GM18861 (cell line): ENCODE data around the gene SLC6A13.
"Not testable (repeated sequence)": the region's sequence is repeated elsewhere in the genome, so short reads cannot be mapped to it uniquely, and the experiment has no call there.

Experiments
- ATAC-seq: cut with Tn5 transposase; IDR thresholded peaks from one replicate; pipeline ENCODE4 v1.9.1; 2021; ENCODE audit not compliant: unreplicated experiment

Gene SLC6A13

GRCh38 chr12:217029-217428 is 45.6 kb downstream of the SLC6A13 start:
- not testable (repeated sequence) for ATAC-seq

GRCh38 chr12:215116-215515 is 47.5 kb downstream of the SLC6A13 start:
- ATAC-seq, result no peak

DNA sequence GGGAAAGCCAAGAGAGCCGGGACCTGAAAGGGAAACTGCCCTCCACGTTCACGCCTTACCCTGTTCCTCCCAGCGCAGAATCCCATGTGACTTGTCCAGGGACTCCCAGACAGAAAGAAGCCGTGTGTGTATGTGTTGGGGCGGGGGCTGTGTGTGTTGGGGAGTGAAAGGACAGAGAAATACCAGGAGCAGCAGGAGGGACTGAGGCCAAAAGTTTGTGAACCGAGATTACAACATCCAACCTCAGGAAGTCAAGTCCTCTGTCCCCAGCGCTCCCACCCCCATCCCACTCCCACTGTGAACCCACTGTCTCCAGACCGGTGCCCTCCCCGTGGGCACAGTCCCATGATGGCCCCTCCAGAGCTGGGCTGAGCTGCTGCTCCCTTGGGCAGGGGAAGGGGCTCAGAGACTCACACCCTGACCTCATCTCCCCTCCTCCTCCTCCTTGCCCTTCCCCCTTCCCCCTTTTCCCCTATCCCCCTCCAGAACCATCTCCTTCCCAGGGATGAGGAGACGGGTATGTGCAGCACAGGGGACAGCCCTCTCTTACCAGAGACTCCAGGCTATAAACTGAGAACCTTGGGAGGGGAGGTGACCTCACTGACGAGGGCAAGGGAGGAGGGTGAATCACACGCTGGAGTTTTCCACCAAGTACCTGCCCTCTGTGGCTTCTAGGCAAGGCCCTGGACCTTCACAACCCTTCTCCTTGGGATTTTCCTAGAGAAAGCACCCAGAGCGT is 48.5 kb downstream of the SLC6A13 start, which contains the start of gene SLC6A12:
Gene SLC6A12, minus strand, starts transcription at position 155 of the 739 bp plus-strand sequence. CDS start 4,171 bp downstream, outside the sequence.
- no peak for ATAC-seq

GRCh38 chr12:213527-213932 is 49.1 kb downstream of the SLC6A13 start:
- no peak for ATAC-seq

DNA sequence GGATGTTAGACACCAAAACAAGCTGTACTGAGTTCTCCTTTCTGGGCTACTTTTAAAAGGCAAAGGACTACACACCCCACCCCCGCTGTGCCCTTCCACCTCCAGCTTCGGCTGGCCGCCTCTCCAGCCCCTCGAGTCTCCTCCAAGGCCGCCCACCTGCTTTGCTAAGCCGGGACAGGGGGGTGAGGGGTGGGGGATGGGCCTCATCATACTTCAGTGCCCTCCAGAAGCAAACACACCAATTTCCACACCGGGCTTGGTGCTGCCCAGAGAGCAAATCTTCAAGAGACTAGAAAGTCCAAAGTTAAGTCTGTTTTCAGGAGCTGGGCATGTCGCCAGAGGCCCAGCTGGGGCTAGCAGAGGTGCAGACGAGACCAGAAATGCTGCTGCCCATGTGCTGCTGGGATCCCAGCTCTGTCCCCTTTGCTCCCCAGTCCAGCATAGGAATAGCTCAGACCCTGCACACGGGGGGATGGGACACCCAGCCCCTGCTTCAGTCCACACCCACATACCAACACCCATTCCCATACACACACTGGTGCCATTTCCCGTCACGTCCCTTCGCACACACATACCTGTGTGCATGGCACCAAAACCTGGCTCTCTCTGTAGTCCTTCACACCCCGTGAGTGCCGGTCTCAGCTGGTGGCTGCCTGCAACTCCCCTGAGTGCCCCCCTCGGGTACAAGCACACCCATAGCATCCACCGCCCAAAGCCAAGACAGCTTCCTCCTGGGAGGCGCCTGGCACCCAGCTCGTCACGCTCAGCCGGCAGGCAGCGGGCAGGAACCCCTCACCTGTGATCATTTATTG is 49.7 kb downstream of the SLC6A13 start:
- ATAC-seq, result no peak

GRCh38 chr12:212415-212714 is 50.3 kb downstream of the SLC6A13 start:
- ATAC-seq, result no peak

DNA sequence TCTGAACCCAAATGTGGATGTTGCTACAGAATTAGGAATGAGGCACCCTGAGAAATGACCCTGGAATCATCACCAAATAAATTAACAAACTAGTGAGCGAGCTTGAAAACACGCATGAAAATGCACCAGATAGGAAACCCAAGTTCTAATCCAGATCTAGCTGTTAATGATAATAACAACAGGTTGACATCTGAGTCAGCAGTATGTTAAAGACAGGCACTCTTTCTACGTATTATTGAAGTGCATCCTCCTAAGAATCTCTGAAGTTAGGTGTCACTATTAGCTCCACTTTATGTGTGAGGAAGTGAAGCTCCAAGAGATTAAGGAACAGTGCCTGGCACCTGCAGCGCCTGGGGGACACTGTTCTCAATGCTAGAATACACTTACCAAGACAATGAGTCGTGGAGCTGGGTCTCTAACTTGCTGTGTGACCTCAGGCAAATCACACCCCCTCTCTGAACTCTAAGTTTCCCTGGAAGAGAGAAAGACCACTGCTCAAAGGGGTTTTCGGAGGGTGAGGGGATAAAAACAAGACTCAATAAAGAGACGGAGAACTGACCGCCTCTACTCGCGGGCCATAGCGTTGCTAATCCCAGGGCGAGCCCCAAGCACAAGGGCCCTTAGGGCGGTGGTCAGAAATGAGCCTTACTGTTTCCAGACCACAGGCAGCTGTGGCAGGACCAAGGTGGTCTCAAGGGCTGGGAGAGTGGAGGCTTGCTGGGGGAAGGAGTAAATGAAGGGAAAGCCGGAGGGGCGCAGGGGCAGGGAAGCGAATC is 50.8 kb downstream of the SLC6A13 start:
- no peak for ATAC-seq

DNA sequence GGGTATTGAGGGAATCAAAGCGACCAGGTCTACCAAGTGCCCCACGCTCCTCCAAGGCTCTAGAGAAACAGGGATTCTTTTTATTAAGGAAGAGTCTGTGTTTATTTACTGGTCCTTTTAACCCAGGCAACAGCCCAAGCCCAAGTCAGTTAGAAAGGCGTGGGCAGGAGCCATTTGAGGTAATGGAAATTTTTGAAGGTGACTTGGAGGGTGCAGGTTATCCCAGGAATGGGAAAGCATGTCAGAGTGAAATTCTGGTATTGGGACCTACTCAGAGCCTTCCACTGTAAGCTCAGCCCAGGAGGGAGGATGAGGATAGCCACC is 51.5 kb downstream of the SLC6A13 start:
- ATAC-seq, result no peak

DNA sequence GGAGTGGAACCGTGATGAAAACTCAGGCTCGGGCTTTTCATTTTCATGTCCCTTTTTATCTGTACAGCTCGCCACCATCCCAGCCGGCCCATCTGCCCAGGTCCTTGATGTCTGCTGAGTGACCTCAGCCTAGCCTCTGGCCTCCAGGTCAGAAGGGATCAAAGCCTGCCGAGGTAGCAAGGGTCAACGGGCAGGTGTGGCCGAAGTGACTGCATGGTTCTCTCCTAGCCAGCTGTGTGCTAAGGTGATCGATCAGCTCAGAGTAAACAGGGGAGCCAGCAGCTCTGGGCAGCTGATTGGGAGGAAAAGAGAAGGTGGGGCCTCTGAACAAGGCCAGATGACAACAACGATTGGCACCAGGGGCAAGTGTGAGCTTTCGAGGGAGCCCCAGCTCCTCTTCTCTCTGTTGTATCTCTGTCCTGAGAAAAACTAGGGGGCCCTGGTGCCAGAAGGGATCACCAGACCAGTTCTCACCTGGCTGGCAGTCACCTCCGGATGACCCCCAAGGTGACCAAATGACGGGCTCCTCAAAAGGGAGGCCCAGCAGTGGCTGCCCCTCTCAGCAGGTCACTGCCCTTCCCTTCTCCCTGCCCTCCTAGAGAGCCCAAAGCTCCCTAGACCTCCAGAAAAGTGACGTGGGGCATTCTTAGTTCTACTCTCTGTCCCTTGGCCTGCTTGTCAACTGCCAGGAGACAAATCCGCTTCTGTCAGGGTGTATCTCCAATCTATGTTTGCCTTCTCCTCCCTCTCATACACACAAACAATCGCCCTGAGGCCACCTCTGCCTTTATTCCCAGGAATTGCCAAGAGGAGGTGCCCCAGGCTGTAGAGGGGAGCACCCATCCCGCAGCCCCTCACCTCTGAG is 52.1 kb downstream of the SLC6A13 start:
- no peak for ATAC-seq

- ATAC-seq, result no peak
Measured at GRCh38 chr12:209851-210250, 52.8 kb downstream of the SLC6A13 start.

- ATAC-seq, result no peak
Measured at GRCh38 chr12:209246-209645, 53.4 kb downstream of the SLC6A13 start.

DNA sequence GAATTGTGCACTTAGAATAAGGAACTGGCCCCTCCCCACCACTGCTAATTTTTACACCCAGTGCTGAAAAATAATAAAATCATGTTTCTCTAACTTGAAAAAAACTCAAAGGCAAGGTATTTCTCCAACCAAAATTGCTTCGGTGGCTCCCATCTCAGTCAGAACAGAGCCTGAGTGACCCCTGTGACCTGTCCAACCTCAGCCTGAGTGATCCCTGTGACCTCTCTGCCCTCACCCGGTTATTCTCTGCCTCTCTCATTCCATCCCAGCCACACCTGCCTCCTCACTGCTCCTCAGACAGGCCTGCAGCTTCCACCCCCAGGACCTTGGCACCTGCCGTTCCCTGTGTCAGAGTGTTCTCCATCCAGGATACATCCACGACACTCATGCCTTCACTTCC is 53.8 kb downstream of the SLC6A13 start:
- no peak for ATAC-seq

DNA sequence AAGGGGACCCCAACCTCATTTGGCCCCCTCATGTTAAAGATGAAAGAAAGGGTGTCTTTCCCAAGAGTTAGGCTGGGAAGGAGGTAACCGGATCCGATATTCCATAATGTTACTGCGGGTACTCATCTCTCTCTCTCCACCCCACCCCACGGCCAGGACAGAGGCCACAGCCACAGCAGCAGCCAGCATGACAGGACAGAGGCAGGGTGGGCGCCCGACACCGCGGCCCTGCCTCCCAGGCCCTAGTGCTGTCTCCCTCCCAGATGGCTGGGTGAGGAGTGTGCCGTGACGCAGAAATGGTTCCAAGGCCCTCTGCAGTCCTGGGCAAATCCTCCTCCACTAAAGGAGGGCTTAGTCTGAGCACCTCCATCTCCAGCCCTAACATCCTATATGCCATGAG is 54.8 kb downstream of the SLC6A13 start:
- no peak for ATAC-seq

- ATAC-seq, result no peak
Measured at GRCh38 chr12:206746-207440, 55.7 kb downstream of the SLC6A13 start.

DNA sequence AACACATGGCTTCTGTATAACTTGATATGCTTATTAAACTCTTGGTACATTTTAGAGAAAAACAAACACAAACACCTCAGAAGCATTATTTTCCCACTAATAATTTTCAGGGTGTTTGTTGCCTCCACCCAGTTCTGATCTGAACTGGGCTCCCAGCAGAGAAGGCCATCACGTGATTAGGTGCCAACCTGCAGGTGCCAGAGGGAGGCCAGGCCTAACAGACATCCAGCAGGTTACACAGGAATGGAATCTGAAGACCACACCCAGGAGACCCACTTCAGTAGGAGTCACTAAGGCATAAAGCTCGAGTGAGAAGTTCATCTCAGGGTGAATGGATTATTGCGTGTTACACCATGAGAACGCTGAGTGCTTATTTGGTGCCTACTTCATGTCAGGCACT is 57.6 kb downstream of the SLC6A13 start:
- no peak for ATAC-seq

- ATAC-seq, result no peak
Measured at GRCh38 chr12:204261-204678, 58.4 kb downstream of the SLC6A13 start.

- ATAC-seq, result no peak
Measured at GRCh38 chr12:203462-204260, 59.0 kb downstream of the SLC6A13 start.

- ATAC-seq, result no peak
Measured at GRCh38 chr12:203074-203461, 59.6 kb downstream of the SLC6A13 start.

- ATAC-seq, result no peak
Measured at GRCh38 chr12:202081-202731, 60.4 kb downstream of the SLC6A13 start.
